ENCODE data around the gene RASA2. TPM values are rescaled to one million over a fixed set of nuclear protein-coding genes. Genes with fewer than 3 reads are reported as not detected.

The RASA2 gene
- total and polyA plus RNA-seq, 2 experiments from 2014 or later: 6.3 to 18.0 TPM

DNA sequence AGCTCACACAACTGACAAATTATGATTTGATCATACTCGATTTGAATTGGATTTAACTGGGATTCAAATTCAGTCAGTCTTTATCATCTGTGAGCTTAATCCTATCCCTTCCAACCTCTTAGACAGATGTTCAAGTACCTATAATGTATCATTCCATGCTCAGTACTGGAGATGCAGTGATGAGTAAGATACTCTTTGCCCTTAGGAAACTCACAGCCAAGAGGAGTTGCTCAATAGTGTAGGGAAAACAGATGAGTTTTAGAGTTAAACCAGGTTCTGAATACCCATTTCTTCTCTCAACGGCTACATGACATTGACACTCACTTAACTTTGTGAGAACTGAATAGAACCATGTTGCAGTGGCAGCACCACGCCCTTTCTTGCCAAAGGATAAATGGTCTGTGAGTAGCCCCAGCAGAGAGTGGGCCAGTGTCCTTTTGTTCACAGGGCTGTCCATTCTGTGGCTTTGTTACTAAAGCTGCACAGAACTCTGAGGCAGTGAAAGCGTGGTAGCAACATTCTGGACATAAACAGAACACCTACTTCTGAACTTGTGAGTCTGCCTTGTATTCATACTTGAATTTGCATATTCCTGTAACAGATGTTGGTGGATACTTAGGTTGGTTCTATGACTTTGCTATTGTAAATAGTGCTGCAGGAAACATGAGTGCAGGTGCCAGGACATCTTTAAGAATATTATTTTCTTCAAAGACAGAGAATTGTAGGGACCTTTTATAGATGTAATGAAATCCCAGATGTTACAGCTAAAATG lies 91.6 kb downstream of the RASA2 start:
- TF ChIP-seq, protein P1, sequence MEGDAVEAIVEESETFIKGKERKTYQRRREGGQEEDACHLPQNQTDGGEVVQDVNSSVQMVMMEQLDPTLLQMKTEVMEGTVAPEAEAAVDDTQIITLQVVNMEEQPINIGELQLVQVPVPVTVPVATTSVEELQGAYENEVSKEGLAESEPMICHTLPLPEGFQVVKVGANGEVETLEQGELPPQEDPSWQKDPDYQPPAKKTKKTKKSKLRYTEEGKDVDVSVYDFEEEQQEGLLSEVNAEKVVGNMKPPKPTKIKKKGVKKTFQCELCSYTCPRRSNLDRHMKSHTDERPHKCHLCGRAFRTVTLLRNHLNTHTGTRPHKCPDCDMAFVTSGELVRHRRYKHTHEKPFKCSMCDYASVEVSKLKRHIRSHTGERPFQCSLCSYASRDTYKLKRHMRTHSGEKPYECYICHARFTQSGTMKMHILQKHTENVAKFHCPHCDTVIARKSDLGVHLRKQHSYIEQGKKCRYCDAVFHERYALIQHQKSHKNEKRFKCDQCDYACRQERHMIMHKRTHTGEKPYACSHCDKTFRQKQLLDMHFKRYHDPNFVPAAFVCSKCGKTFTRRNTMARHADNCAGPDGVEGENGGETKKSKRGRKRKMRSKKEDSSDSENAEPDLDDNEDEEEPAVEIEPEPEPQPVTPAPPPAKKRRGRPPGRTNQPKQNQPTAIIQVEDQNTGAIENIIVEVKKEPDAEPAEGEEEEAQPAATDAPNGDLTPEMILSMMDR (IDR thresholded peaks at IDR 0.05; ENCODE audit: low read depth, low read length): no peak
- H3K9me3 ChIP-seq (ENCODE audit: low read depth): no peaks in the 10 kb centered on the region
- no peaks in the 10 kb centered on the region for H3K4me1 ChIP-seq (ENCODE audit: low read depth)
- DNase-seq (ENCODE audit: low read depth in 1 of 2, low spot score in 1 of 2): peak in 1 of 2 donors; percentile 25
- peak overlapping the region; percentile 49 for H3K27ac ChIP-seq
- H3K4me3 ChIP-seq: no peak overlapping the region
- H3K27me3 ChIP-seq: no peaks in the 10 kb centered on the region
- H3K36me3 ChIP-seq: peaks cover 26% of the 10 kb centered on the region

DNA sequence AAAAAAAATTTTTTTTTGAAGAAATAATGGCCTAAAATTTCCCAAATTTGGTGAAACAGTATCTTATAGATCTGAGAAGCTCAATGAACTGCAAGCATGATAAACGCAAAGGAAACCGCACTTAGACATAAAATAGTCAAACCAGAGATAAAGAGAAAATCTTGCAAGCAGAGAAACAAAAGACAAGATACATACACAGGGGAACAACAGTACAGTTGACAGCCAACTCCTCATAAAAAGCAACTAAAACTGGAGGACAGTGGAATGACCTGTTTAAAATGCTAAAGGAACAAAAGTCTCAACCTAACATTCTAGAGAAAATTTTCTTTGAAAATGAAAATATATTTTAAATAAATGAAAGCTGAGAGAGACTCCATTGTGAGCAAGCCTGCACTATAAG lies 107.5 kb downstream of the RASA2 start:
- no peak for DNase-seq (ENCODE audit: low read depth in 1 of 2, low spot score in 1 of 2)
- no peaks in the 10 kb centered on the region for H3K27me3 ChIP-seq
- no peak overlapping the region for H3K4me3 ChIP-seq
- no peaks in the 10 kb centered on the region for H3K4me1 ChIP-seq (ENCODE audit: low read depth)
- no peak overlapping the region for H3K27ac ChIP-seq
- TF ChIP-seq, protein P1 (IDR thresholded peaks at IDR 0.05; ENCODE audit: low read depth, low read length): no peak
- H3K9me3 ChIP-seq (ENCODE audit: low read depth): no peaks in the 10 kb centered on the region
- H3K36me3 ChIP-seq: peaks cover 2% of the 10 kb centered on the region

DNA sequence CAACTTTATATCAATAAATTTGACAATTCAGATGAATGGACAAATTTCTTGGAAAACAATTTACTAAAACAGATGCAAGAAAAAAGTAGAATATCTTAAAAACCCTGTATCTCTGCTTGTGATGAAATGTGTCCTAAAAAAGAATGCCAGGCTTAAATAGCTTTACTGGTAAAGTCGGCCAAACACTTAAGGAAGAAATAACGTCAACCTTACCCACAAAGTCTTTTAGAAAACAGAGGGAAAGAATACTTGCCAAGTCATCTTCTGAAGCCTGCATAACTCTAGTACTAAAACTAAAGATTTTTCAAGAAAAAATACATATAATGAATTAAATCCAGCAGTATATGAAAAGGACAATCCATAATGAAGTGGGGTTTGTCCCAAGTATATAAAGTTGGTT lies 111.1 kb downstream of the RASA2 start:
- peak in 1 of 2 donors; percentile 13 for DNase-seq (ENCODE audit: low read depth in 1 of 2, low spot score in 1 of 2)
- no peak overlapping the region for H3K27ac ChIP-seq
- TF ChIP-seq, protein P1 (IDR thresholded peaks at IDR 0.05; ENCODE audit: low read depth, low read length): no peak
- H3K27me3 ChIP-seq: no peaks in the 10 kb centered on the region
- H3K9me3 ChIP-seq (ENCODE audit: low read depth): no peaks in the 10 kb centered on the region
- H3K4me1 ChIP-seq (ENCODE audit: low read depth): no peaks in the 10 kb centered on the region
- H3K36me3 ChIP-seq: peaks cover 2% of the 10 kb centered on the region
- H3K4me3 ChIP-seq: no peak overlapping the region

DNA sequence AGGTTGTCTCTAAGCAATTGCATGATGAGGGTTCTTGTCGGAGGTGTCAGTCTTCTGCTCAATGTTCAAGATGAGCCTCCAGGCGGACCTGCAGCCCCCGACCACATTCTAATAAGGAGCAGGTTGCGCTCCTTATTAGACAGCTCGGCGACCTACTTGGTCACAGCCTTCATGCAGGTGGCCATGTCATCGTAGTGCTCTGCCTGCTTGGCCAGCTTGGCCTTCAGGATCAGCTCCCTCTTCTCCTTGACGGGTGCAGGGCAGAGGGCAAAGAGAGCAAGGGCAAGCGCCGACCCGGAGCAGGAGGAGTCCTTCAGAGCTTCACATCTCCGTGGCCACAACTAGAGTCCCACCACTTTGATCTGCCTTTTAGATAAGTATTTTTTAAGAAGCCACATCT lies 113.5 kb downstream of the RASA2 start:
- Histone ChIP-seq H3K9me3 (ENCODE audit: low read depth) (no peaks in the 10 kb centered on the region), H3K4me1 (ENCODE audit: low read depth) (no peaks in the 10 kb centered on the region), H3K4me3 (no peak overlapping the region), H3K27me3 (no peaks in the 10 kb centered on the region), H3K27ac (no peak overlapping the region), H3K36me3 (peaks cover 2% of the 10 kb centered on the region)
- no peak for DNase-seq (ENCODE audit: low read depth in 1 of 2, low spot score in 1 of 2)
- TF ChIP-seq, protein P1 (IDR thresholded peaks at IDR 0.05; ENCODE audit: low read depth, low read length): no peak

DNA sequence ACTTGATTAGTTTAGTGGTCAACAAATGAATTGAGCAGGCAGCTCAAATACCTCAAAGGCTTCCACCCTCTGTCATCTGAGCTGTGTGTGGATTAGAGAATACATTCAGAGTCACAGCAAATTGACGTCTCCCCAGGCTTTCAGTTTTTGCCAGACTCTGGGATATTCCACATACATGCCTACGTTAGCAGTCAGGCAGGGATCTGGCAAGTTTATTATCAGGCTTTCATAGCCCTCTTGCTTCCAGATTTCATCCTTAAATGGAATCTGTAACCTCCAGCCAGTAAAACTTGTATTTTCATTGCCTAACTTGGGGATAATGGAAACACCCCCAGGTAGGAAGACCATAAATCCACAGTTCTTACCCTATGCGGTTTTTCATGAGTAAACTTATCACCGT lies 115.9 kb downstream of the RASA2 start:
- Histone ChIP-seq H3K27me3 (no peaks in the 10 kb centered on the region), H3K9me3 (ENCODE audit: low read depth) (no peaks in the 10 kb centered on the region), H3K36me3 (no peaks in the 10 kb centered on the region), H3K4me3 (no peak overlapping the region), H3K27ac (no peak overlapping the region), H3K4me1 (ENCODE audit: low read depth) (no peaks in the 10 kb centered on the region)
- TF ChIP-seq, protein P1 (IDR thresholded peaks at IDR 0.05; ENCODE audit: low read depth, low read length): no peak
- no peak for DNase-seq (ENCODE audit: low read depth in 1 of 2, low spot score in 1 of 2)

Measured in cardiac muscle cell (in vitro differentiated cells and primary cell).